Measurements from ENCODE around the gene NFATC4.
"Not testable (repeated sequence)": the region's sequence is repeated elsewhere in the genome, so short reads cannot be mapped to it uniquely, and the experiment has no call there.

NFATC4 gene

GRCh38 chr14:24387579-24387978, 19.6 kb downstream of the NFATC4 start:
- DNase-seq (ENCODE audit: low read depth in 1 of 2, low spot score in 1 of 2): not testable (repeated sequence)

GRCh38 chr14:24388474-24389179, 20.6 kb downstream of the NFATC4 start:
- DNase-seq (ENCODE audit: low read depth in 1 of 2, low spot score in 1 of 2): no peak

- DNase-seq (ENCODE audit: low read depth in 1 of 2, low spot score in 1 of 2): no peak
These were observed 21.4 kb downstream of the NFATC4 start for GRCh38 chr14:24389226-24389848.

- DNase-seq (ENCODE audit: low read depth in 1 of 2, low spot score in 1 of 2): no peak
These were observed 22.9 kb downstream of the NFATC4 start for GRCh38 chr14:24390701-24391468.

GRCh38 chr14:24392325-24393091, 24.5 kb downstream of the NFATC4 start:
- DNase-seq (ENCODE audit: low read depth in 1 of 2, low spot score in 1 of 2): no peak

- DNase-seq (ENCODE audit: low read depth in 1 of 2, low spot score in 1 of 2): no peak
These were observed 26.3 kb downstream of the NFATC4 start for GRCh38 chr14:24394275-24394674.

- no peak for DNase-seq (ENCODE audit: low read depth in 1 of 2, low spot score in 1 of 2)
These were observed 27.9 kb downstream of the NFATC4 start for GRCh38 chr14:24395609-24396582.

- DNase-seq (ENCODE audit: low read depth in 1 of 2, low spot score in 1 of 2): no peak
These were observed 29.8 kb downstream of the NFATC4 start for GRCh38 chr14:24397639-24398292.

- DNase-seq (ENCODE audit: low read depth in 1 of 2, low spot score in 1 of 2): no peak
These were observed 30.3 kb downstream of the NFATC4 start for GRCh38 chr14:24398293-24398652.

GRCh38 chr14:24398653-24399446, 30.9 kb downstream of the NFATC4 start, which contains the start of gene NYNRIN:
TSS of gene NYNRIN (plus strand) at chr14:24399003. CDS start at chr14:24399247, 244 bp downstream.
- DNase-seq (ENCODE audit: low read depth in 1 of 2, low spot score in 1 of 2): no peak

GRCh38 chr14:24399447-24399822, 31.5 kb downstream of the NFATC4 start:
- DNase-seq (ENCODE audit: low read depth in 1 of 2, low spot score in 1 of 2): no peak

GRCh38 chr14:24399999-24400718, 32.2 kb downstream of the NFATC4 start:
- DNase-seq (ENCODE audit: low read depth in 1 of 2, low spot score in 1 of 2): no peak

- no peak for DNase-seq (ENCODE audit: low read depth in 1 of 2, low spot score in 1 of 2)
These were observed 34.1 kb downstream of the NFATC4 start for GRCh38 chr14:24401810-24402702.

GRCh38 chr14:24403294-24403998, 35.5 kb downstream of the NFATC4 start:
- no peak for DNase-seq (ENCODE audit: low read depth in 1 of 2, low spot score in 1 of 2)

- no peak for DNase-seq (ENCODE audit: low read depth in 1 of 2, low spot score in 1 of 2)
These were observed 36.8 kb downstream of the NFATC4 start for GRCh38 chr14:24404814-24405213.

GRCh38 chr14:24406416-24406815, 38.4 kb downstream of the NFATC4 start:
- DNase-seq (ENCODE audit: low read depth in 1 of 2, low spot score in 1 of 2): no peak

All from activated CD4-positive, alpha-beta T cell treated with anti-CD3 and anti-CD28 coated beads, Interleukin-2, amount 50 U/mL, for 24 hours (primary cell).